HepG2 (cell line): ENCODE data around the gene MBD3L3. TPM values are rescaled to one million over a fixed set of nuclear protein-coding genes. Genes with fewer than 3 reads are reported as not detected.
"Not testable (repeated sequence)": the region's sequence is repeated elsewhere in the genome, so short reads cannot be mapped to it uniquely, and the experiment has no call there.

Experiments
- ATAC-seq: fragments of 200-7000 bp; cut with Tn5 transposase; 3 replicates; pipeline ENCODE4 v1.9.1; 2020; ENCODE audit warnings: mild to moderate bottlenecking, moderate library complexity
- BruUV-seq: library from RNA; stranded (reverse); fragments of 400-500 nt; replicated peaks from 2 replicates; lab custom pipeline; 2021; lab: Mats Ljungman, UMichigan
- CTCF ChIA-PET: fragments of 300-600 bp; formaldehyde crosslinking; extraction: SDS; loops from one replicate; lab custom pipeline; 2021; ENCODE audit warnings: low total read pairs, inconsistent platforms, low intra/inter-chr PET ratio; lab: Yijun Ruan, JAX
- POLR2A ChIA-PET: fragments of 350-600 bp; sonication (Branson Sonifier 250); formaldehyde crosslinking; loops from one replicate; lab custom pipeline; 2020; ENCODE audit warnings: antibody characterized with exemption, inconsistent platforms; lab: Yijun Ruan, JAX
- DNase-seq: peaks from one replicate; pipeline ENCODE4 v3.0.0-alpha.2; 2015; ENCODE audit warnings: low spot score
- FAIRE-seq: peaks from 3 replicates; lab custom pipeline; 2011; peaks lifted over from hg19 to GRCh38; lab: Jason Lieb, UNC
- H2AFZ ChIP-seq: one replicate; pipeline ENCODE4 v1.6.1; 2011; ENCODE audit warnings: low read length, inconsistent platforms
- H3K27ac ChIP-seq: fragments of 300-600 bp; 3 replicates; pipeline ENCODE4 v1.8.0; 2011; ENCODE audit warnings: mixed run types, mild to moderate bottlenecking, mixed read lengths, low read length, inconsistent platforms; ENCODE audit not compliant: insufficient read depth; ENCODE audit errors: extremely low read length
- H3K27me3 ChIP-seq, 2 experiments: fragments of 200-600 bp in 1 of 2; 2 replicates in 1 of 2; 3 replicates in 1 of 2; pipeline versions ENCODE4 v1.6.0 to v1.8.0; 2011; ENCODE audit warnings: low read length in 2 of 2, mild to moderate bottlenecking in 2 of 2, moderate library complexity in 2 of 2, inconsistent platforms in 1 of 2; ENCODE audit not compliant: insufficient read depth in 2 of 2, control insufficient read depth in 1 of 2
- H3K36me3 ChIP-seq, 2 experiments: fragments of 200-600 bp in 1 of 2; replicated peaks in 1 of 2; 2 replicates in 1 of 2; 3 replicates in 1 of 2; pipeline versions ENCODE4 v1.5.1 to v1.8.0; 2011; ENCODE audit warnings: low read length in 2 of 2, inconsistent platforms in 1 of 2; ENCODE audit not compliant: insufficient read depth in 2 of 2, control insufficient read depth in 1 of 2
- H3K4me1 ChIP-seq: 2 replicates; pipeline ENCODE4 v1.5.1; 2012; ENCODE audit warnings: low read length, inconsistent platforms; ENCODE audit not compliant: insufficient read depth
- H3K4me2 ChIP-seq: 2 replicates; pipeline ENCODE4 v1.6.0; 2011; ENCODE audit warnings: low read depth, low read length, inconsistent platforms
- H3K4me3 ChIP-seq, 3 experiments: fragments of 200-600 bp in 1 of 3; sonication (generic), shearing (Covaris generic) in 1 of 3; replicated peaks in 1 of 3; 2 replicates each; pipeline ENCODE4 v1.5.1; 2011 to 2016; ENCODE audit warnings: low read length in 3 of 3, inconsistent platforms in 2 of 3, low read depth in 2 of 3, mild to moderate bottlenecking in 2 of 3, control low read depth in 1 of 3, mixed read lengths in 1 of 3; ENCODE audit not compliant: insufficient read depth in 1 of 3
- H3K79me2 ChIP-seq: one replicate; pipeline ENCODE4 v1.6.1; 2011; ENCODE audit warnings: low read length, inconsistent platforms; ENCODE audit not compliant: insufficient read depth
- H3K9ac ChIP-seq: 2 replicates; pipeline ENCODE4 v1.6.0; 2011; ENCODE audit warnings: mild to moderate bottlenecking, low read depth, low read length, inconsistent platforms; ENCODE audit not compliant: insufficient read depth
- H3K9me3 ChIP-seq: 2 replicates; pipeline ENCODE4 v1.5.1; 2012; ENCODE audit warnings: mild to moderate bottlenecking, low read length
- H4K20me1 ChIP-seq: 2 replicates; pipeline ENCODE4 v1.6.0; 2011; ENCODE audit warnings: inconsistent platforms, mild to moderate bottlenecking, low read length, moderate library complexity; ENCODE audit not compliant: insufficient read depth
- BRCA1 ChIP-seq: sonication (generic); formaldehyde crosslinking; IDR thresholded peaks from 2 replicates; pipeline ENCODE4 v1.4.0; 2020; ENCODE audit warnings: missing genetic modification reagents
- CBX1 ChIP-seq: IDR thresholded peaks from one replicate; pipeline ENCODE4 v1.6.1; 2016; ENCODE audit warnings: antibody characterized with exemption, low read depth
- FOXK2 ChIP-seq: fragments of 450-650 bp; IDR thresholded peaks from 2 replicates; pipeline ENCODE4 v1.6.1; 2016
- JUNB ChIP-seq: sonication (generic); formaldehyde crosslinking; IDR thresholded peaks from 2 replicates; pipeline ENCODE4 v1.8.0; 2022; ENCODE audit warnings: missing genetic modification reagents, mild to moderate bottlenecking, borderline replicate concordance
- WGBS: methylation state at CpG from one replicate; pipeline ENCODE4 v1.1.6; 2017; ENCODE audit warnings: low lambda C conversion rate; 5-methylcytosine and 5-hydroxymethylcytosine counted together
- in situ Hi-C: cut with HindIII; loops from 2 replicates; pipeline ENCODE4 v1.10.0; 2017; ENCODE audit warnings: low pct_unique_long_range_greater_than_20kb; ENCODE audit not compliant: extremely low pct_ligation_motif_present
- intact Hi-C: fragments of 100-400 bp; cut with micrococcal nuclease; formaldehyde crosslinking; loops from one replicate; pipeline ENCODE4 v1.10.0; 2022; ENCODE audit not compliant: unreplicated experiment
- polyA plus RNA-seq, 8 experiments: library from polyadenylated mRNA; depleted of rRNA in 3 of 8; stranded (reverse) in 7 of 8; unstranded in 1 of 8; fragments of >200 nt; fragmentation: Illumina TruSeq in 4 of 8; extraction: Trizol in 4 of 8; gene quantifications; 2 replicates each; pipeline versions ENCODE4 v1.2.1 to v1.2.3, GENCODE V29; 2011 to 2016; ENCODE audit warnings: low read depth in 4 of 8, missing spikeins in 1 of 8, mixed read lengths in 1 of 8; ENCODE audit not compliant: insufficient read depth in 1 of 8
- total RNA-seq, 5 experiments: library from RNA; depleted of rRNA; stranded (reverse); fragments of >200 nt; fragmentation: Illumina TruSeq; extraction: Trizol; gene quantifications; 2 replicates each; pipeline ENCODE4 v1.2.3, GENCODE V29; 2016; ENCODE audit warnings: low read depth in 1 of 5
- TF ChIP-seq, protein P1 (sequence below): sonication (generic); formaldehyde crosslinking; IDR thresholded peaks from 2 replicates; pipeline ENCODE4 v1.8.0; 2022; ENCODE audit warnings: mild to moderate bottlenecking, missing genetic modification reagents; ENCODE audit not compliant: insufficient replicate concordance
- TF ChIP-seq, protein P2 (sequence below): sonication (generic); formaldehyde crosslinking; IDR thresholded peaks from 2 replicates; pipeline ENCODE4 v1.5.0; 2020; ENCODE audit warnings: missing genetic modification reagents, mild to moderate bottlenecking, borderline replicate concordance
- TF ChIP-seq, protein P3 (sequence below): sonication (generic); formaldehyde crosslinking; IDR thresholded peaks from 2 replicates; pipeline ENCODE4 v1.5.0; 2020; ENCODE audit warnings: missing genetic modification reagents, mild to moderate bottlenecking, borderline replicate concordance

The MBD3L3 gene
- total and polyA plus RNA-seq, 2 of the 13 experiments (the other 11 are each of a cell fraction or from before 2014, with no cell fraction given), result not detected

- CTCF ChIA-PET, H3K4me3 ChIP-seq: not testable (repeated sequence)
Measured at GRCh38 chr19:7028790-7029189, 29.7 kb downstream of the MBD3L3 start.

GRCh38 chr19:7021331-7021730, 37.1 kb downstream of the MBD3L3 start, which contains the start of gene MBD3L2B:
MBD3L2B (minus strand) TSS chr19:7021431; CDS start chr19:7021397, 34 bp downstream.
- H3K36me3 ChIP-seq, H3K79me2 ChIP-seq, CTCF ChIA-PET, DNase-seq, intact Hi-C loops, in situ Hi-C loops, H3K9me3 ChIP-seq, H3K4me2 ChIP-seq, H4K20me1 ChIP-seq, H3K27me3 ChIP-seq, BruUV-seq, H2AFZ ChIP-seq, H3K4me3 ChIP-seq, H3K4me1 ChIP-seq, ATAC-seq, H3K27ac ChIP-seq, POLR2A ChIA-PET, H3K9ac ChIP-seq: not testable (repeated sequence)
- peak; percentile 8 for FAIRE-seq
- no CpG with 5 or more reads among the region's 6 CpGs for WGBS

More at GRCh38 chr19:7028790-7029189, 29.7 kb downstream of the MBD3L3 start:
- ATAC-seq, DNase-seq, POLR2A ChIA-PET, FAIRE-seq, intact Hi-C loops, H3K4me2 ChIP-seq, H3K79me2 ChIP-seq, H3K9ac ChIP-seq, H3K27ac ChIP-seq, H3K36me3 ChIP-seq, H3K9me3 ChIP-seq, H3K27me3 ChIP-seq, H2AFZ ChIP-seq, H4K20me1 ChIP-seq, in situ Hi-C loops, BruUV-seq, H3K4me1 ChIP-seq: not testable (repeated sequence)
- no CpG with 5 or more reads among the region's 1 CpG for WGBS

- FAIRE-seq (no peak), ATAC-seq (no peak), DNase-seq (no peak)
- Histone ChIP-seq H3K4me2 (no peak overlapping the region), H3K9me3 (no peaks in the 10 kb centered on the region), H3K9ac (no peak overlapping the region), H3K36me3 (no peaks in the 10 kb centered on the region), H3K4me3 (no peak overlapping the region), H3K4me1 (no peaks in the 10 kb centered on the region), H4K20me1 (no peaks in the 10 kb centered on the region), H3K27ac (no peak overlapping the region), H3K79me2 (no peaks in the 10 kb centered on the region), H2AFZ (no peak overlapping the region), H3K27me3 (0 out of 5 replicates have a peak, but pooled peaks cover 0 to 3% of the 10 kb centered on the region in 2 experiments)
- in situ Hi-C loops (no loop called here), intact Hi-C loops (no loop called here)
- no TSS peak for BruUV-seq
- POLR2A ChIA-PET, result no interaction called here
- CTCF ChIA-PET, result no interaction called here
- WGBS, result 18% methylated on average over 6 of the region's 6 CpGs
- TF ChIP-seq FOXK2, result no peak
- TF ChIP-seq, protein P1, sequence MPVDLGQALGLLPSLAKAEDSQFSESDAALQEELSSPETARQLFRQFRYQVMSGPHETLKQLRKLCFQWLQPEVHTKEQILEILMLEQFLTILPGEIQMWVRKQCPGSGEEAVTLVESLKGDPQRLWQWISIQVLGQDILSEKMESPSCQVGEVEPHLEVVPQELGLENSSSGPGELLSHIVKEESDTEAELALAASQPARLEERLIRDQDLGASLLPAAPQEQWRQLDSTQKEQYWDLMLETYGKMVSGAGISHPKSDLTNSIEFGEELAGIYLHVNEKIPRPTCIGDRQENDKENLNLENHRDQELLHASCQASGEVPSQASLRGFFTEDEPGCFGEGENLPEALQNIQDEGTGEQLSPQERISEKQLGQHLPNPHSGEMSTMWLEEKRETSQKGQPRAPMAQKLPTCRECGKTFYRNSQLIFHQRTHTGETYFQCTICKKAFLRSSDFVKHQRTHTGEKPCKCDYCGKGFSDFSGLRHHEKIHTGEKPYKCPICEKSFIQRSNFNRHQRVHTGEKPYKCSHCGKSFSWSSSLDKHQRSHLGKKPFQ (CRISPR knock-in tag), result no peak
- TF ChIP-seq, protein P2, sequence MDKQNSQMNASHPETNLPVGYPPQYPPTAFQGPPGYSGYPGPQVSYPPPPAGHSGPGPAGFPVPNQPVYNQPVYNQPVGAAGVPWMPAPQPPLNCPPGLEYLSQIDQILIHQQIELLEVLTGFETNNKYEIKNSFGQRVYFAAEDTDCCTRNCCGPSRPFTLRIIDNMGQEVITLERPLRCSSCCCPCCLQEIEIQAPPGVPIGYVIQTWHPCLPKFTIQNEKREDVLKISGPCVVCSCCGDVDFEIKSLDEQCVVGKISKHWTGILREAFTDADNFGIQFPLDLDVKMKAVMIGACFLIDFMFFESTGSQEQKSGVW, result no peak
- TF ChIP-seq CBX1, result no peak
- no peak for TF ChIP-seq BRCA1 (CRISPR knock-in tag)
- TF ChIP-seq JUNB, result no peak
- TF ChIP-seq, protein P3, sequence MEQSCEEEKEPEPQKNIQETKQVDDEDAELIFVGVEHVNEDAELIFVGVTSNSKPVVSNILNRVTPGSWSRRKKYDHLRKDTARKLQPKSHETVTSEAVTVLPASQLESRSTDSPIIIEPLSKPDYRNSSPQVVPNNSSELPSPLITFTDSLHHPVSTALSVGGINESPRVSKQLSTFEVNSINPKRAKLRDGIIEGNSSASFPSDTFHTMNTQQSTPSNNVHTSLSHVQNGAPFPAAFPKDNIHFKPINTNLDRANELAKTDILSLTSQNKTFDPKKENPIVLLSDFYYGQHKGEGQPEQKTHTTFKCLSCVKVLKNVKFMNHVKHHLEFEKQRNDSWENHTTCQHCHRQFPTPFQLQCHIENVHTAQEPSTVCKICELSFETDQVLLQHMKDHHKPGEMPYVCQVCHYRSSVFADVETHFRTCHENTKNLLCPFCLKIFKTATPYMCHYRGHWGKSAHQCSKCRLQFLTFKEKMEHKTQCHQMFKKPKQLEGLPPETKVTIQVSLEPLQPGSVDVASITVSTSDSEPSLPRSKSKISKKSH (CRISPR knock-in tag), result no peak
Measured at GRCh38 chr19:7018828-7019227, 39.6 kb downstream of the MBD3L3 start.
